Brain microvascular endothelial cell (primary cell): Measurements from ENCODE around the gene SACS.
A peak's percentile ranks its signal among the peaks of the same experiment; 100 is the strongest.
"Not testable (repeated sequence)": the region's sequence is repeated elsewhere in the genome, so short reads cannot be mapped to it uniquely, and the experiment has no call there.

Source experiments
- DNase-seq: peaks from one replicate; pipeline ENCODE4 v3.0.0-alpha.2; 2020
- H3K27ac ChIP-seq: fragments of 250-450 bp; sonication (Bioruptor Pico); 2 replicates; pipeline ENCODE4 v1.5.1; 2020; ENCODE audit warnings: mild to moderate bottlenecking, moderate library complexity
- H3K27me3 ChIP-seq: fragments of 250-450 bp; sonication (Bioruptor Pico); replicated peaks from 2 replicates; pipeline ENCODE4 v1.5.1; 2020; ENCODE audit warnings: mild to moderate bottlenecking
- H3K36me3 ChIP-seq: fragments of 250-450 bp; sonication (Bioruptor Pico); replicated peaks from 2 replicates; pipeline ENCODE4 v1.5.1; 2020; ENCODE audit warnings: mild to moderate bottlenecking
- H3K4me3 ChIP-seq: 2 replicates; pipeline ENCODE4 v1.5.1; 2011; ENCODE audit warnings: low read depth, mild to moderate bottlenecking, control low read depth, low read length, moderate library complexity
- CTCF ChIP-seq: IDR thresholded peaks from 2 replicates; pipeline ENCODE4 v1.5.1; 2011; ENCODE audit warnings: low read depth, mild to moderate bottlenecking, moderate library complexity, low read length, control low read depth, inconsistent platforms; ENCODE audit errors: missing control alignments
- in situ Hi-C: cut with HindIII; loops from 2 replicates; pipeline ENCODE4 v1.10.0; 2017; ENCODE audit warnings: low sequenced_read_pairs, low pct_ligation_motif_present

Gene SACS

DNA sequence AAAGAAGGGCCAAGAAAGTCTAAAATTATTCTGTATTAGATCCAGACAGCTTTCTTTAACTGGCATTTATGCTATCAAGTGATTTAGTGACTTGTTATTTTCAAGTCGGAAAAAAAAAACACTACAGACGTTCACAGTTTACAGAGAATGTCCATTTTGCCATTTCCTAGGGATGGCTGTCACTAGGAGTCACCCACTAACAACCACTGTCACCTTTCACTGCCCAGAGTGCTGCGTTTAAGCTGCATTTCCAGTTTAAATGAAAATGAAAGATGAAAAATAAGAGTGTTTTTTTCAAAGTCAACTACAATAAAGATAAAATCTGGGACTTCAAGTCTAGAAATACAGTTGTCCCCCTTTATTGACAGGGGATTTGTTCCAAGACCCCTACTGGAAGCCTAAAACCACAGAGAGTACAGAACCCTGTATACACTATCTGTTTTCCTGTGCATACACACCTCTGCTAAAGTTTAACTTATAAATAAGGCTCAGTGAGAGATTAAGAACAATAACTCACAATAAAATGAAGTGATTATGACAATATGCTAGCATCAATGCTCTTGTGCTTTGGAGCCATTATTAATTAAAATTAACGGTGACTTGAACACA, 112.5 kb downstream of the SACS start:
- H3K27ac ChIP-seq = peak overlapping the region; percentile 99
- H3K36me3 ChIP-seq = no peaks in the 10 kb centered on the region
- TF ChIP-seq CTCF = no peak
- H3K4me3 ChIP-seq = no peak overlapping the region
- in situ Hi-C loops = no loop called here
- H3K27me3 ChIP-seq = no peaks in the 10 kb centered on the region
- no peak for DNase-seq

DNA sequence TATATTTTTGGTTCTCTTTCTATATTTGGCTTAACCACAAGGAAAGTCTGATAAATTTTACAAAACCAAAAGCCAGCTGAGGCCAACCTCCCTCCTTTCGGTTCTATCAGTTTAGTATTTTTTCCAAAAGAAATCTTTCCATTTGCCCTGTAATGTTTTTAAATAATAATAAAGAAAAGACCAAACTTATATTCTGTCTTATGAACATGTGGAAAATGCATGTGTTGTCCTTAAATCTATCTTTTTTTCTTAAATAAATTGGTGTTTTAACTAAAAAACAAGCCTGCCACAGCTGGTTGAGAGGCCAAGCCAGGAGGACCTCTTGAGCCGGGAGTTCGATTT, 113.6 kb downstream of the SACS start:
- no peak for TF ChIP-seq CTCF
- no peaks in the 10 kb centered on the region for H3K36me3 ChIP-seq
- no peak for DNase-seq
- peak overlapping the region; percentile 99 for H3K27ac ChIP-seq
- H3K4me3 ChIP-seq = no peak overlapping the region
- in situ Hi-C loops = no loop called here
- H3K27me3 ChIP-seq = no peaks in the 10 kb centered on the region

- in situ Hi-C loops, DNase-seq, H3K27me3 ChIP-seq, H3K36me3 ChIP-seq, H3K27ac ChIP-seq, H3K4me3 ChIP-seq: not testable (repeated sequence)
Observed at GRCh38 chr13:23314837-23315236, 118.7 kb downstream of the SACS start.

DNA sequence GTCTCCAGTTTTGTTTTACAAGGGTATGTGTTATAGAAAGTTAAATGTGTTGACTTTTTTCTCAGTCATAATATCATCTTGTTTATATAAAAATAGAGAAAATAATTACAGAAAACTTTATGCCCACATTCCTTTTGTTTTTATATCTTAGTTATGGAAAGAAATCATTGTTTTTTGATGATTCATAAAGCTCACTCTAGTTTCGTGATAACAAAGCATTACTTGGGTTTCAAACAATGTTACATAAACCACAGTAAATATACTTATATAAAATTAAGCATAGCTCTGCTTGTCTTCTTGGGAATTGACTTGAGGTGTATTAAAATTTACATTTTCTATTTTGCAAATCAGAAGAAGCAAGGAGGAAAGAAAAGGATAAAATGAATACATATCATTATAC, 140.9 kb downstream of the SACS start:
- no peak for TF ChIP-seq CTCF
- no peaks in the 10 kb centered on the region for H3K27me3 ChIP-seq
- H3K4me3 ChIP-seq = no peak overlapping the region
- DNase-seq = no peak
- in situ Hi-C loops = no loop called here
- H3K36me3 ChIP-seq = no peaks in the 10 kb centered on the region
- H3K27ac ChIP-seq = peak overlapping the region; percentile 21

- no peak for TF ChIP-seq CTCF
- peak; percentile 92 for DNase-seq
- in situ Hi-C loops = no loop called here
- peak overlapping the region; percentile 40 for H3K27ac ChIP-seq
- H3K27me3 ChIP-seq = no peaks in the 10 kb centered on the region
- no peak overlapping the region for H3K4me3 ChIP-seq
- H3K36me3 ChIP-seq = no peaks in the 10 kb centered on the region
Observed at GRCh38 chr13:23289917-23290357, 143.6 kb downstream of the SACS start.

- in situ Hi-C loops = no loop called here
- no peaks in the 10 kb centered on the region for H3K27me3 ChIP-seq
- no peak overlapping the region for H3K4me3 ChIP-seq
- TF ChIP-seq CTCF = no peak
- no peak for DNase-seq
- no peaks in the 10 kb centered on the region for H3K36me3 ChIP-seq
- H3K27ac ChIP-seq = no peak overlapping the region
Observed at GRCh38 chr13:23288995-23289394, 144.5 kb downstream of the SACS start.
